HEK293 (cell line): ENCODE data around the gene HMGCS1.

Source experiments
- CTCF ChIA-PET: fragments of 350-600 bp; formaldehyde crosslinking; extraction: SDS; loops from one replicate; lab custom pipeline; 2021; ENCODE audit warnings: antibody characterized with exemption; lab: Yijun Ruan, JAX
- POLR2A ChIA-PET: fragments of 300-600 bp; formaldehyde crosslinking; extraction: SDS; loops from one replicate; lab custom pipeline; 2020; ENCODE audit warnings: antibody characterized with exemption, inconsistent platforms; lab: Yijun Ruan, JAX
- H3K27ac ChIP-seq: fragments of 200-500 bp; sonication (Bioruptor generic); 2 replicates; pipeline ENCODE4 v1.5.1; 2014; ENCODE audit warnings: low read depth, low read length, control low read depth, inconsistent platforms; ENCODE audit errors: extremely low read depth
- H3K36me3 ChIP-seq, 2 experiments: fragments of 200-500 bp in 1 of 2; sonication (Bioruptor generic) in 1 of 2; 1 replicate in 1 of 2; 2 replicates in 1 of 2; pipeline ENCODE4 v1.5.1; 2014 to 2017; ENCODE audit warnings: inconsistent platforms in 2 of 2, low read length in 2 of 2; ENCODE audit not compliant: control insufficient read depth in 2 of 2, insufficient read depth in 1 of 2
- H3K4me1 ChIP-seq: fragments of 200-500 bp; sonication (Bioruptor generic); 2 replicates; pipeline ENCODE4 v1.5.1; 2014; ENCODE audit warnings: mild to moderate bottlenecking, low read length, inconsistent platforms; ENCODE audit not compliant: control insufficient read depth, insufficient read depth
- H3K4me3 ChIP-seq: 2 replicates; pipeline ENCODE4 v1.5.1; 2011; ENCODE audit warnings: low read depth, mild to moderate bottlenecking, control low read depth, low read length, moderate library complexity
- H3K9me3 ChIP-seq: fragments of 200-500 bp; sonication (Bioruptor generic); 2 replicates; pipeline ENCODE4 v1.5.1; 2014; ENCODE audit warnings: low read depth, low read length, inconsistent platforms; ENCODE audit not compliant: control insufficient read depth, insufficient read depth
- SCRT2 ChIP-seq: fragments of 450-650 bp; formaldehyde crosslinking; IDR thresholded peaks from 2 replicates; pipeline ENCODE4 v1.5.1; 2016; ENCODE audit warnings: missing biosample characterization, missing genetic modification characterization
- ZBTB48 ChIP-seq: fragments of 450-650 bp; formaldehyde crosslinking; IDR thresholded peaks from 2 replicates; pipeline ENCODE4 v1.5.1; 2016; ENCODE audit warnings: missing biosample characterization, missing genetic modification characterization
- ZNF132 ChIP-seq: fragments of 450-650 bp; formaldehyde crosslinking; IDR thresholded peaks from 2 replicates; pipeline ENCODE4 v1.5.1; 2017; ENCODE audit warnings: missing biosample characterization, missing genetic modification characterization, borderline replicate concordance
- ZNF596 ChIP-seq: fragments of 450-650 bp; IDR thresholded peaks from 2 replicates; pipeline ENCODE4 v1.5.0; 2018; ENCODE audit warnings: missing biosample characterization, mild to moderate bottlenecking, missing genetic modification characterization, moderate library complexity
- ZNF677 ChIP-seq: fragments of 450-650 bp; IDR thresholded peaks from 2 replicates; pipeline ENCODE4 v1.5.0; 2018; ENCODE audit warnings: missing biosample characterization, mild to moderate bottlenecking, missing genetic modification characterization, moderate library complexity

The HMGCS1 gene

GRCh38 chr5:43242196-43242595 lies 71.0 kb downstream of the HMGCS1 start:
- Histone ChIP-seq H3K27ac (no peak overlapping the region), H3K36me3 (no peaks in the 10 kb centered on the region), H3K4me1 (no peaks in the 10 kb centered on the region), H3K4me3 (no peak overlapping the region), H3K9me3 (no peaks in the 10 kb centered on the region)
- POLR2A ChIA-PET: interaction anchor here (0.6 kb wide), 1 partner anchor 215 kb away, joined by 6 read pairs; no protein-coding TSS in a partner anchor
- TF ChIP-seq SCRT2 (tag by site-specific recombination) (no peak), ZNF677 (tag by site-specific recombination) (no peak), ZNF596 (tag by site-specific recombination) (no peak), ZNF132 (tag by site-specific recombination) (no peak), ZBTB48 (tag by site-specific recombination) (no peak)
- TF ChIP-seq, all 188 proteins: peak for 0
- CTCF ChIA-PET: interaction anchor here (1.0 kb wide), 1 partner anchor 147 kb away, joined by 3 read pairs; no protein-coding TSS in a partner anchor
